22Rv1 (cell line): ENCODE results near the gene PPARG.

Experiments used
- H3K27ac ChIP-seq: fragments of 450-650 bp; 2 replicates; pipeline ENCODE4 v1.5.1; 2017
- CTCF ChIP-seq: fragments of 450-650 bp; IDR thresholded peaks from 2 replicates; pipeline ENCODE4 v1.5.1; 2017; ENCODE audit warnings: mild to moderate bottlenecking
- ZFX ChIP-seq: fragments of 450-650 bp; IDR thresholded peaks from 2 replicates; pipeline ENCODE4 v1.6.1; 2017; ENCODE audit warnings: antibody characterized with exemption, borderline replicate concordance

Gene PPARG

GRCh38 chr3:12345584-12346494, 57.0 kb downstream of the PPARG start:
- TF ChIP-seq ZFX (no peak), CTCF (no peak)
- no peak overlapping the region for H3K27ac ChIP-seq

GRCh38 chr3:12347301-12347700, 58.4 kb downstream of the PPARG start:
- H3K27ac ChIP-seq: no peak overlapping the region
- TF ChIP-seq ZFX: no peak
- TF ChIP-seq CTCF: no peak

- no peak overlapping the region for H3K27ac ChIP-seq
- TF ChIP-seq CTCF (no peak), ZFX (no peak)
These were observed 61.3 kb downstream of the PPARG start for GRCh38 chr3:12349895-12350811.

GRCh38 chr3:12351145-12351544, 62.3 kb downstream of the PPARG start:
- TF ChIP-seq ZFX (no peak), CTCF (no peak)
- H3K27ac ChIP-seq: no peak overlapping the region

GRCh38 chr3:12352253-12352652, 63.4 kb downstream of the PPARG start:
- TF ChIP-seq ZFX (no peak), CTCF (no peak)
- no peak overlapping the region for H3K27ac ChIP-seq

- TF ChIP-seq ZFX (no peak), CTCF (no peak)
- H3K27ac ChIP-seq: no peak overlapping the region
These were observed 63.9 kb downstream of the PPARG start for GRCh38 chr3:12352755-12353154.
